GM21825 (cell line): ENCODE measurements around the gene NFATC3.
"Not testable (repeated sequence)": the region's sequence is repeated elsewhere in the genome, so short reads cannot be mapped to it uniquely, and the experiment has no call there.

Experiments
- ATAC-seq: cut with Tn5 transposase; IDR thresholded peaks from one replicate; pipeline ENCODE4 v1.9.1; 2021; ENCODE audit warnings: mild to moderate bottlenecking, moderate library complexity; ENCODE audit not compliant: unreplicated experiment

The NFATC3 gene

DNA sequence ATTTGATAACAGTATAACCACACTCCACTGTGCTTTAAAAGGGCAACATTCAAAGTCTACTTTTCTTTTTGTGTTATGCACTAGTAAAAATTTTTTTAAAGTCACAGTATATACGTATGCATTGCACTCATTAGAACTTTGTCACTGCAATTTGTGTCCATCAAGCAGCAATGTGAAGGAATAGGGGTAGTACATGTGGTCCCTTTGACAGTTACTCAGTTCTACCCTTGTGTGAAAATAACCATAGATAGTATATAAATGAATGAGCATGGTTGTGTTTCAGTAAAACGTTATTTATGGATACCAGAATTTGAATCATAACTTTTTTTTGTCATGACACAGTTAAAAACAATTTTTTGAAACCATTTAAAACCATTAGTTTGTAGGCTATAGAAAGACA is 30.7 kb downstream of the NFATC3 start:
- no peak for ATAC-seq

DNA sequence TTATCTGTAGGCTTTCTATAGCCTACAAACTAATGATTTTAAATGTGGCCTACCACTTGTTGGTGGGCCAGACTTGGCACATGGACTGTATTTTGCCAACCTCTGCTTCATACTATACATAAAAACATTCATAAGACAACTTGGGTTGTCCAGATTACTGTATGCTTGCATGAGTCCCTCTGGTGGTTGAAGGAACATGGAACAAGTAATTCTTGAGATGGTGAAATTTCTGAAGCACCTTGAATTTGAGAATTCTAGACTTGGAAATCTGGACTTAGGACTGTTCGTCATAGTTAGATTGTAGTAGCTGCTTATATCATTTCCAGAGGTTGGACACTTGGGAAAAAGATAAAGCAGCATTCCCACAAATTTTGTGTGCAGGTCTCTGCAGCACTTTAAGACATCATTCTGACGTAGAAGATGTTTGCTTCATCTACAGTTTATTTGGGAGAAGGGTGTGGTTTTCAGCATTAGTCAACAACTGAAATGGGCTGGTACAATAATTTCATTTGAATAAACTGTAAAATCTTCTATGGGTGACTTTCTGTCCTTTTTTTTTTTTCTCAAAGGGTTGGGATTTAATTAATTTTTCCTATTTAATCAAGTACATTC is 31.2 kb downstream of the NFATC3 start:
- no peak for ATAC-seq

DNA sequence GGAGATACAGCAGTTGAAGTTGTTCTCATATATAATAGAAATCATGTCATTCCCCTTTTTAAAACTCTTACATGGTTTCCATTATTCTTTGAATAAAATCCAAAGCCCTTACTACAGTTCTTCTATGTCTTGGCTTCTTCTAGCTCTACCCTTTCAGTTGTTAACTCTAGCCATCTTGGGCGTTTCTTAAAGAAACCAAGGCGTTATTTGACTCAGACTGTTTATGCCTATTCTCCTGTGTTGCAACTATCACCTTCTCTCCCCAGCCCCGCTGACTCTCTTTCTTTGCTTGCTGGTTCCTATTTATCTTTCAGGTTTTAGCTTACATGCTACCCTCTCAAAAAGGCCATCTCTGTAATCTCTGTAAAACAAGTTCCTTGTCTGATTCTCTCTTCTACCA is 32.7 kb downstream of the NFATC3 start:
- no peak for ATAC-seq

DNA sequence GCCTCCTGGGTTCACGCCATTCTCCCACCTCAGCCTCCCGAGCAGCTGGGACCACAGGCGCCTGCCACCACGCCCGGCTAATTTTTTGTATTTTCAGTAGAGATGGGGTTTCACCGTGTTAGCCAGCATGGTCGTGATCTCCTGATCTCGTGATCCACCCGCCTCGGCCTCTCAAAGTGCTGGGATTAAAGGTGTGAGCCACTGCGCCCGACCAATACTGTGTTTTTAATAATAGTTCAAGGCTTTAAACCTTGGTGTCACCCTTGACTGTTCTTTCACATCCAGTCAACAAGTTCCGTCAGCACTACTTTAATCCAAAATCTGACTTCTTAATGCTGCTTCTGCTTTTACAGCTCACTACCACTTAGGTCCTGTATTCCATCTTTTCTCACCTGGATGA is 33.8 kb downstream of the NFATC3 start:
- not testable (repeated sequence) for ATAC-seq

- not testable (repeated sequence) for ATAC-seq
Observed at GRCh38 chr16:68120496-68120895, 35.3 kb downstream of the NFATC3 start.

- no peak for ATAC-seq
Observed at GRCh38 chr16:68126395-68126794, 41.2 kb downstream of the NFATC3 start.

DNA sequence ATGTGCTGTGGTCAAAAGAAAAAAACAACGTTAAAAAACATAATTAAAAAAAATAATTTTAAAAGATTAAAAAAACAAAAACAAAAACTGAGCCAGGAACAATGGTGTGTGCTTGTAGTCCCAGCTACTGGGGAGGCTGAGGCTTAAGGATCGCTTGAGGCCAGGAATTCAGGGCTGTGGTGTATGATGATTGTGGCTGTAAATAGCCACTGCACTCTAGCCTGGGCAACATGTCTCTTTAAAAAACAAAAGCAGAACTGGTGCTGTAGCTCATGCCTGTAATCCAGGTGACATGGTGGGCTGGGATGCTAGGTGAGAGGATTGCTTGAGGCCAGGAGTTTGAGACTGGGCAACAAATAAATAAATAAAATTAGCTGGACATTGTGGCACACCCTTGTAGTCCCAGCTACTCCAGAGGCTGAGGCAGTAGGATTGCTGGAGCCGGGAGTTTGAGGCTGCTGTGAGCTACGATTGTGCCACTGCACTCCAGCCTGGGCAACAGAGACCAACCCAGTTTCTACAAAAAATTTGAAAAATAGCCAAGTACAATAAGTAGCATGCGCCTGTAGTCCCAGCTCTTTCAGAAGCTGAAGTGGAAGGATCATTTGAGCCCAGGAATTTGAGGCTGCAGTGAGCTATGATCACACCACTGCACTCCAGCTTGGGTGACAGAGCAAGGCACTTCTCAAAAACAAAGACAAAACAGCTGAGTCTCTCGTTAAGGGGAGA is 43.6 kb downstream of the NFATC3 start:
- ATAC-seq: no peak

GRCh38 chr16:68130520-68130919 is 45.4 kb downstream of the NFATC3 start:
- ATAC-seq: no peak

GRCh38 chr16:68131813-68132706 is 46.9 kb downstream of the NFATC3 start:
- ATAC-seq: no peak

DNA sequence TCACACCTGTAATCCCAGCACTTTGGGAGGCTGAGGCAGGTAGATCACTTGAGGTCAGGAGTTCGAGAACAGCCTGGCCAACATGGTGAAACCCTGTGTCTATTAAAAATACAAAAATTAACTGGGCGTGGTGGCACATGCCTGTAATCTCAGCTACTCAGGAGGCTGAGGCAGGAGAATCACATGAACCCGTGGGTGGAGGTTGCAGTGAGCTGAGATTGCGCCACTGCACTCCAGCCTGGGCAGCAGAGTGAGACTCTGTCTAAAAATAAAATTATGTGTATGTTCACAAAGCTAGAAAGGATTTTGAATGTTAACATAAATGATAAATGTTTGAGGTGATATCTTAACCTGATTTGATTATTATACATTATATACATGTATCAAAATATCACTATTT is 47.8 kb downstream of the NFATC3 start:
- not testable (repeated sequence) for ATAC-seq

GRCh38 chr16:68134644-68135043 is 49.5 kb downstream of the NFATC3 start:
- no peak for ATAC-seq

- no peak for ATAC-seq
Observed at GRCh38 chr16:68136515-68136914, 51.3 kb downstream of the NFATC3 start.

GRCh38 chr16:68144008-68144407 is 58.8 kb downstream of the NFATC3 start:
- no peak for ATAC-seq

- no peak for ATAC-seq
Observed at GRCh38 chr16:68146585-68146984, 61.4 kb downstream of the NFATC3 start.

DNA sequence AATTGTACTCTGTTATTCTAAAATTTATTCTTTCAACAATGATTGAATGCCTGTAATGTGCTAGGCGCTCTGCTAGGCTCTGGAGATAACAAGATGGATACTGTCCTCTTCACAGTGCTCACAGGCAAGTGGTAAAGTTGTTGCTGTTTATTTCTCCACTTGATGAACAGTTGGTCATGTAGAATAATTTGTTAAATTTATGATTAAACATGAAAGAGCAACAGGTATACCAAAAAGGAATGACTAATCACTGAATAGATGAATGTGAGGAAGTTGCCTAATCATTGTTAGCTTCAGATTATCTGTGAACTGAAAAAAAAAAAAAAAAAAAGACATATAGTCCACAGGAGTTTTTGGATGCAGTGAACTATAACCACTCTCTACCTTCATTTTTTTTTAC is 62.3 kb downstream of the NFATC3 start:
- ATAC-seq: no peak

DNA sequence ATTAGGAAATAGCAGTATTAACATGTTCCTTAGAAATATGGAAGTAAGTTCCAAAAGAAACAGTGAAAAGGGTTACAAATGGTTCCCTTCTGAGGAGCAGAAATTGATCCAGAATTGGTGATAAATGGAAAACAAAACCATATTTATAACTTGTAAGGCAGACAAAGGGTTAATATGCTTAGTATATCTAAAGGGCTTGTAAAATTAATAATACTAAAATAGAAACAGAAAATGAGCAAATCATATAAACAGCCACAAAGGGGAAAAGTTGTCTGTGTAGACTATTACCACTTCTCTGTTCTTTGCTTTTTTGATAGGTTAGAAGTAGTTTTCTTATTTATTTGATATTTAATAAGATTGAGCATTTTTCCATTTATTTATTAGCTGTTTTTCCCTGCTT is 64.4 kb downstream of the NFATC3 start:
- no peak for ATAC-seq

- no peak for ATAC-seq
Observed at GRCh38 chr16:68155425-68155824, 70.3 kb downstream of the NFATC3 start.

- no peak for ATAC-seq
Observed at GRCh38 chr16:68162413-68162812, 77.2 kb downstream of the NFATC3 start.

DNA sequence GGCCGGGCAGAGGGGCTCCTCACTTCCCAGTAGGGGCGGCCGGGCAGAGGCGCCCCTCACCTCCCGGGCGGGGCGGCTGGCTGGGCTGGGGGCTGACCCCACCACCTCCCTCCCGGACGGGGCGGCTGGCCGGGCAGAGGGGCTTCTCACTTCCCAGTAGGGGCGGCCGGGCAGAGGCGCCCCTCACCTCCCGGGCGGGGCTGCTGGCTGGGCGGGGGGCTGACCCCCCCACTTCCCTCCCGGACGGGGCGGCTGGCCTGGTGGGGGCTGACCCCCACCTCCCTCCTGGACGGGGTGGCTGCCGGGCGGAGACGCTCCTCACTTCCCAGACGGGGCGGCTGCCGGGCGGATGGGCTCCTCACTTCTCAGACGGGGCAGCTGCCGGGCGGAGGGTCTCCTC is 78.1 kb downstream of the NFATC3 start:
- not testable (repeated sequence) for ATAC-seq

GRCh38 chr16:68166264-68166663 is 81.1 kb downstream of the NFATC3 start:
- ATAC-seq: no peak

DNA sequence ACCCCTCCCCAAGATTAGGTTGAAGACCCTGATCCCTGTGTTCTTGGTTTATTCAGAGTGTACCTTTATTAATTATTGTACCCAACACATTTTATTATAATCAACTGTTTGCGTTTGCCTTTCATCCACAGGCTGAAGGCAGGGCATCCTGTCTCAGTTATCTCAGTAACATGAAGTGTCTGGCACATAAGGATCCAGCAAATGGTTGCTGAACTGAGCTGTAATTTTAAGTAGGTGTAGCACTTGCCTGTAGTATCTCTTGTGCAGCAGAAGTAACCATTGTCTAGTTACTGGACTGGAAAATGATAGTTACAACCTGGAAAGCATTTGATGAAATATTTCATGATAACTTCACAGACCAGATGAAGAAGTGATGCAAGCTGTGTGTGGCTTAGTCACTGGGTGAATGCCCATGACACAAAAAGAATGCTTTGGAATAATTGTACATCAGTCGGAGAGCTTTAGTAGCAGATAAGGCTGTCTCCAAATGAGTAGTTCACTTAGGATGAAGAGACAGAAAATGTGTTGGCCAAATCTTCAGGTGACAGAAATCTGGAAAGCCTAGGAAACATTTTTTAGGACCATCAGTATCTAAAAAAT is 94.1 kb downstream of the NFATC3 start:
- ATAC-seq: no peak
